Loucy (cell line): ENCODE data around the gene CTSC.

Experiments used
- H2AFZ ChIP-seq: fragments of 200-600 bp; sonication (generic); 2 replicates; pipeline ENCODE4 v1.6.0; 2016; ENCODE audit warnings: antibody characterized with exemption, mild to moderate bottlenecking, low read length, moderate library complexity
- H3F3A ChIP-seq: fragments of 200-600 bp; 2 replicates; pipeline ENCODE4 v1.6.0; 2016; ENCODE audit warnings: antibody characterized with exemption, low read depth, mild to moderate bottlenecking
- H3K27me3 ChIP-seq: fragments of 200-600 bp; sonication (generic); 2 replicates; pipeline ENCODE4 v1.6.1; 2014; ENCODE audit warnings: low read length, mild to moderate bottlenecking; ENCODE audit not compliant: insufficient read depth, poor library complexity, severe bottlenecking
- H3K36me3 ChIP-seq: fragments of 200-600 bp; sonication (generic); 2 replicates; pipeline ENCODE4 v1.6.1; 2016; ENCODE audit warnings: low read length; ENCODE audit not compliant: insufficient read depth
- H3K4me1 ChIP-seq: fragments of 200-600 bp; sonication (generic); 2 replicates; pipeline ENCODE4 v1.5.1; 2014; ENCODE audit warnings: low read length, mild to moderate bottlenecking; ENCODE audit not compliant: insufficient read depth, poor library complexity, severe bottlenecking
- H3K4me2 ChIP-seq: fragments of 200-600 bp; sonication (generic); 2 replicates; pipeline ENCODE4 v1.6.0; 2014; ENCODE audit warnings: antibody characterized with exemption, low read length, low read depth, mild to moderate bottlenecking; ENCODE audit not compliant: poor library complexity, severe bottlenecking
- H3K4me3 ChIP-seq: fragments of 200-600 bp; sonication (generic); 2 replicates; pipeline ENCODE4 v1.5.1; 2014; ENCODE audit warnings: low read length, mild to moderate bottlenecking, mixed read lengths; ENCODE audit not compliant: poor library complexity, severe bottlenecking
- H3K79me2 ChIP-seq: fragments of 200-600 bp; sonication (generic); 2 replicates; pipeline ENCODE4 v1.6.1; 2014; ENCODE audit warnings: low read length; ENCODE audit not compliant: insufficient read depth
- H3K9ac ChIP-seq: fragments of 200-600 bp; sonication (generic); 2 replicates; pipeline ENCODE4 v1.6.0; 2014; ENCODE audit warnings: mild to moderate bottlenecking, low read depth, low read length, moderate library complexity; ENCODE audit not compliant: poor library complexity, severe bottlenecking
- H3K9me2 ChIP-seq: fragments of 200-600 bp; sonication (generic); replicated peaks from 2 replicates; pipeline ENCODE4 v1.6.1; 2016; ENCODE audit warnings: low read depth, low read length, mixed read lengths
- H3K9me3 ChIP-seq: fragments of 200-600 bp; sonication (generic); 2 replicates; pipeline ENCODE4 v1.6.1; 2014; ENCODE audit warnings: mild to moderate bottlenecking, antibody characterized with exemption, low read length, low read depth; ENCODE audit not compliant: insufficient read depth
- H4K20me1 ChIP-seq: fragments of 200-600 bp; sonication (generic); 2 replicates; pipeline ENCODE4 v1.6.0; 2014; ENCODE audit warnings: antibody characterized with exemption, low read length, mild to moderate bottlenecking; ENCODE audit not compliant: insufficient read depth, poor library complexity, severe bottlenecking
- EZH2phosphoT487 ChIP-seq: fragments of 200-600 bp; IDR thresholded peaks from 2 replicates; pipeline ENCODE4 v1.6.1; 2018; ENCODE audit warnings: antibody characterized with exemption, mild to moderate bottlenecking, moderate library complexity, borderline replicate concordance
- TF ChIP-seq, protein P1 (sequence below): fragments of 200-600 bp; sonication (generic); conservative IDR thresholded peaks from 2 replicates; pipeline ENCODE4 v1.5.1; 2014; ENCODE audit warnings: mild to moderate bottlenecking, antibody characterized with exemption, low read length

CTSC gene

GRCh38 chr11:88359114-88359513 is 21.6 kb upstream of the CTSC start:
- Histone ChIP-seq H3K9me3 (no peaks in the 10 kb centered on the region), H3K4me1 (peaks cover 43% of the 10 kb centered on the region), H3K27me3 (no peaks in the 10 kb centered on the region), H3K36me3 (no peaks in the 10 kb centered on the region), H3K4me3 (no peak overlapping the region), H2AFZ (no peak overlapping the region), H3K4me2 (peak overlapping the region; percentile 50), H3K9me2 (no peaks in the 10 kb centered on the region), H3K9ac (no peak overlapping the region), H3F3A (0 out of 2 replicates have a peak, but pooled peaks cover 4% of the 10 kb centered on the region), H3K79me2 (no peaks in the 10 kb centered on the region), H4K20me1 (no peaks in the 10 kb centered on the region)
- TF ChIP-seq EZH2phosphoT487: no peak

DNA sequence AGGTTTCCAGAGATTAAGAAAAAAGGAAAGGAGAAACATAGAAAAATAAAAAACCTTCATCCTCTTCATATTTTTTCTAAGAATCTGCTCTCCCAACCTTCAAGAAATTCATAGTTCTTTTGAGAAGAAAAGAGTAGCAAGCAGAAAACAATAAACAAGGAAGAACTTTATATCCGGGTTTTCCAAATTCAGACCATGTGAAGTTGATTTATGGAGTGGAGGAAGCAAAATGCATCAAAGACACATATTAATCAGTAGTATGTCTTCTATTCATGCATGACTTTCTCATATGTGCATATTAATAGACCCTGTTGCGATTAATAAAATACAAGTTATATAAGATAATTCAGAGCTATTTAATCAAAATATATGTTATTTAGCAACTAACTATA is 20.5 kb upstream of the CTSC start:
- Histone ChIP-seq H3F3A (0 out of 2 replicates have a peak, but pooled peaks cover 4% of the 10 kb centered on the region), H3K9me3 (no peaks in the 10 kb centered on the region), H3K27me3 (no peaks in the 10 kb centered on the region), H3K4me2 (peak overlapping the region; percentile 34), H3K4me3 (no peak overlapping the region), H3K9me2 (no peaks in the 10 kb centered on the region), H3K9ac (no peak overlapping the region), H3K4me1 (peaks cover 41% of the 10 kb centered on the region), H3K79me2 (no peaks in the 10 kb centered on the region), H2AFZ (0 out of 2 replicates have a peak overlapping the region, but pooled peaks have one; percentile 59), H3K36me3 (no peaks in the 10 kb centered on the region), H4K20me1 (no peaks in the 10 kb centered on the region)
- TF ChIP-seq, protein P1, sequence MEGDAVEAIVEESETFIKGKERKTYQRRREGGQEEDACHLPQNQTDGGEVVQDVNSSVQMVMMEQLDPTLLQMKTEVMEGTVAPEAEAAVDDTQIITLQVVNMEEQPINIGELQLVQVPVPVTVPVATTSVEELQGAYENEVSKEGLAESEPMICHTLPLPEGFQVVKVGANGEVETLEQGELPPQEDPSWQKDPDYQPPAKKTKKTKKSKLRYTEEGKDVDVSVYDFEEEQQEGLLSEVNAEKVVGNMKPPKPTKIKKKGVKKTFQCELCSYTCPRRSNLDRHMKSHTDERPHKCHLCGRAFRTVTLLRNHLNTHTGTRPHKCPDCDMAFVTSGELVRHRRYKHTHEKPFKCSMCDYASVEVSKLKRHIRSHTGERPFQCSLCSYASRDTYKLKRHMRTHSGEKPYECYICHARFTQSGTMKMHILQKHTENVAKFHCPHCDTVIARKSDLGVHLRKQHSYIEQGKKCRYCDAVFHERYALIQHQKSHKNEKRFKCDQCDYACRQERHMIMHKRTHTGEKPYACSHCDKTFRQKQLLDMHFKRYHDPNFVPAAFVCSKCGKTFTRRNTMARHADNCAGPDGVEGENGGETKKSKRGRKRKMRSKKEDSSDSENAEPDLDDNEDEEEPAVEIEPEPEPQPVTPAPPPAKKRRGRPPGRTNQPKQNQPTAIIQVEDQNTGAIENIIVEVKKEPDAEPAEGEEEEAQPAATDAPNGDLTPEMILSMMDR: no peak
- TF ChIP-seq EZH2phosphoT487: no peak

DNA sequence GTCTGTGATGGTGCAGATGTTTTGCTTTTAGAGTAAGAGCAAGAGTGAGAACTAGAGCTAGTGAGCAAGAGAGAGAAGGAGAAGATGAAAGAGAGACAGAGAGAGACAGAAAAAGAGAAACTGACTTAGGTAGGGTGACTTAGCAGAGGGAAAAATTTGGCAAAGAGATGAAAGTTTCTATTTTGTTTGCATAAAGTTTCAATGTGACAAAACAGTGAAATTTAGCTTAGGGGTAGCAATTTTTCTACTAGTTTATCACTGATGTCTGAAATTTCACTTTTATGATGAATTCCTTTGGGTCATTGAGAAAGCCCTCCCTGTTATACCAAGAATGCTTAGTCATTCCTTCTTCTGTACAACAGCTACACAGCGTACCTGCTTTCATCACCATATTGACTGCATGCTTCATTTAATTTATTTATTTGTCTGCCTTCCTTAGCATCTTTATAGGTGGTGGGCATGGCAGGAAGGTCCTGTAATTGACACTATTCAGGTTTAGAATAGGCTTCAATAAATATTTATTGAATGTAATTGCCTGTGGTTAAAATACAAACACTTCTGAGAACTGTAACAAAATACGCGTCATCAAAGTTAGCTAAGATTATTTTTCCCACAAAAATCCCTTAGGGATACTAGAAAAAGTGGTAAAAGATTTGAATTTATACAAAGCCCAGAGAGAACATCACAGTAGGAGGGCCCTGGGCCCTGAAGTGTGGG is 19.9 kb upstream of the CTSC start:
- Histone ChIP-seq H3K79me2 (no peaks in the 10 kb centered on the region), H3K27me3 (no peaks in the 10 kb centered on the region), H3K4me2 (peak overlapping the region; percentile 34), H3K4me3 (no peak overlapping the region), H3K9me2 (no peaks in the 10 kb centered on the region), H3K4me1 (peaks cover 40% of the 10 kb centered on the region), H3F3A (0 out of 2 replicates have a peak, but pooled peaks cover 4% of the 10 kb centered on the region), H2AFZ (peak overlapping the region; percentile 59), H3K36me3 (no peaks in the 10 kb centered on the region), H3K9me3 (no peaks in the 10 kb centered on the region), H3K9ac (no peak overlapping the region), H4K20me1 (no peaks in the 10 kb centered on the region)
- TF ChIP-seq, protein P1: no peak
- TF ChIP-seq EZH2phosphoT487: no peak
